Activated CD4-positive, alpha-beta T cell treated with anti-CD3 and anti-CD28 coated beads for 1 hour (primary cell): ENCODE measurements around the gene EHBP1L1.
A peak's percentile ranks its signal among the peaks of the same experiment; 100 is the strongest.

ENCODE experiments used
- DNase-seq: peaks from one replicate; pipeline ENCODE4 v3.0.0-alpha.2; 2020

The EHBP1L1 gene

GRCh38 chr11:65575568-65576231 is at the start of gene EHBP1L1:
TSS of gene EHBP1L1 (plus strand) at chr11:65576053. CDS start at chr11:65576303, 250 bp downstream.
- peak; percentile 68 for DNase-seq

DNA sequence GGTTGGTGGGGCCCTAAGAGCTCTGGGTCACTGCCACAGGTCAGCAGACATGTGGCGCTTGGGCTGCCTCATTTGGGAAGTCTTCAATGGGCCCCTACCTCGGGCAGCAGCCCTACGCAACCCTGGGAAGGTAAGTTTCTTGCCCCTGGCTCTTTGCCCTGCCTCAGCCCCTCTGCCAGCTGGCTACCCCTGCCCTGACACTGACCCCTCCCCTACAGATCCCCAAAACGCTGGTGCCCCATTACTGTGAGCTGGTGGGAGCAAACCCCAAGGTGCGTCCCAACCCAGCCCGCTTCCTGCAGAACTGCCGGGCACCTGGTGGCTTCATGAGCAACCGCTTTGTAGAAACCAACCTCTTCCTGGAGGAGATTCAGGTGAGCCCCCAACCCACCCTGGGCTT is 49.1 kb upstream of the EHBP1L1 start:
- DNase-seq = no peak

DNA sequence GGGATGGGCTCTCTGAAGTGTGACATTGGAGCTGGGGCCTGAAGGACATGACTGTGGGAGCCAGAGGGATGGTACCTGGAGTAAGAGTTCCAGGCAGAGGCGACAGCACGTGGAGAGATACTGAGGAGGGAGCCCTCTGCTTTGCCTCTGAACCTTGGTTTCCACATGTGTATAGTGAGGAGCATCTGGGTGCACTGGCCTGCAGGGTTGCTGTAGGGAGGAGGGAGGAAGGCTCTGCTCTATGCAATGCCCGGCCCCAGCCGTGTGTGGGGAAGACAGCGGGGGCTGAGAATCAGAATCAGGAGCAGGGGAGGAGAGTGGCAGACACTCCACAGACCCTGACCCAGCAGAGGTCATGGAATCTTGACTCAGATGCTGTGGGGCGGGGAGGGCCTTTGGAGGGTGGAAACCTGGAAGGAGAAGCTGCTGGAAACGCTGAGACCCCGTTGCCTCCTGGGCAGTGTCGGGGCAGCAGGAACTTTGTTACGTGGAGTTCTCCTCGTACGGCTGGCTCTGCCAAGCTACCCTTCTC is 47.0 kb upstream of the EHBP1L1 start:
- DNase-seq = no peak

DNA sequence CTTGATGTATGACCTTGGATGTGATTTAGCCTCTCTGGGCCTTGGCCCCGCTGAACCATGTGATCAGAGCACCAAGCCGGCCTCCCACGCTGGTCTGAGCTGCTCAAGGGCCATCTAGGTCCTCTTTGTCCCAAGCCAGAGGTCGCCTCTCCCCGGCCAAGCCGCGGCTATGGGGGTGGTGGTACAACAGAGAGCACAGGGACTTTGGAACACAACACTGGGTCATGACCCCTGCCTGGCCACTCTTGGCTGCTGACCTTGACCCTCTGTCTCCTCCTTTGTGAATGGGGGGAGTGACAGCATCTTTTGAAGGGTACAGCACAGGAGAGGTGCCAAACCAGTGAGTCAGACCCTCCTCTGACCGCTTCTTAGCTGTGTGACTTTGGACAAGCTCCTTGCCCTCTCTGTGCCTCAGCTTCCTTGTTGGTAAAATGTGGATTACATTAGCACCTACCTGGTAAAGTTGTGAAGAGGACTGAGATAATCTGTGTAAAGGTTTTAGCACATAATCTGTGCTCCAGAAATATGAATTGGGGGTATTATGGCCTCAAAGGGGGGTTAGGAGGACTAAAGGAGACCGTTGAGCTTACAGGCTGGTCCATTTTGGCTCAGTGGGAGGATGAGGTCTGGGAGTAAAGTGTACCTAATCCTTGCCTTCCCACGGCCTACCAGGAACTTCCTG is 46.2 kb upstream of the EHBP1L1 start:
- DNase-seq = no peak

GRCh38 chr11:65530157-65530496 is 45.7 kb upstream of the EHBP1L1 start:
- no peak for DNase-seq

DNA sequence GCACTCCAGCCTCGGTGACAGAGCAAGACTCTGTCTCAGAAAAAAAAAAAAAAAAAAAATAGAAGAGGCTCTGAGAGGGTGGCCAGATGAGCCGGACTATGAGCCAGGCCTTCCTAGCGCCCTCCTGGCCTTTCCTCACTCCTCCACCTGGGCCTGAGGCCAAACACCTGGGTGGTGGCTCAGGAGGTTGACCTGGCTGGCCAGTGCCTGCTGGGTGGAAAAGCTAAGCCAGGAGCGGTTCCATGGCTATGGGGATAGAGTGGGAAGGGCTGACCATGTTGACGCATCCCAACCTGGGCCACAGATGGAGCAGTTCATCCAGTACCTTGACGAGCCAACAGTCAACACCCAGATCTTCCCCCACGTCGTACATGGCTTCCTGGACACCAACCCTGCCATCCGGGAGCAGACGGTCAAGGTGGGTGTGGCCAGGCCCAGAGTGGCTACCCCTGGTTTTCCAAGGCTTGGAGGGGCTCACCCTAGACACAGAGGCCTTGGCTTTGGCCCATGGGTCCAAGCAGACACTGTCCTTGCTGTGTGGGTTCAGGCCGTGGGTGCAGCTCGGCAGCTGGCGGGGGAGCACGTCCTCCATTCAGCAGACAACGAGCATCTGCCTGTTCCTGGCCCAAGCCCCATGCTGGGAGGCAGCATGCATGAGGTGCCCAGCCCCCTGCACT is 43.3 kb upstream of the EHBP1L1 start:
- no peak for DNase-seq

DNA sequence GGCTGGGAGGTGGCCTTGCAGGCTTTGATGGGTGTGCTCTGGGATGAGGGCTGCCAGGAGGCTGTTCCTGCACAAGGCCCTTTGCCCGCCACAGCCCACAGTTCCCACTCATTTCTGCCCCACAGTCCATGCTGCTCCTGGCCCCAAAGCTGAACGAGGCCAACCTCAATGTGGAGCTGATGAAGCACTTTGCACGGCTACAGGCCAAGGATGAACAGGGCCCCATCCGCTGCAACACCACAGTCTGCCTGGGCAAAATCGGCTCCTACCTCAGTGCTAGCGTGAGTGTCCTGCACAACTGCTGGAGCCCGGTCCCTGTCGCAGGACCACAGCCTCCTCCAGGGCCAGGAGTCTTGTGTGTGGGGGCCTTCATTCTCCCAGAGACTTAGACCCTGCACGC is 40.8 kb upstream of the EHBP1L1 start:
- DNase-seq = no peak

DNA sequence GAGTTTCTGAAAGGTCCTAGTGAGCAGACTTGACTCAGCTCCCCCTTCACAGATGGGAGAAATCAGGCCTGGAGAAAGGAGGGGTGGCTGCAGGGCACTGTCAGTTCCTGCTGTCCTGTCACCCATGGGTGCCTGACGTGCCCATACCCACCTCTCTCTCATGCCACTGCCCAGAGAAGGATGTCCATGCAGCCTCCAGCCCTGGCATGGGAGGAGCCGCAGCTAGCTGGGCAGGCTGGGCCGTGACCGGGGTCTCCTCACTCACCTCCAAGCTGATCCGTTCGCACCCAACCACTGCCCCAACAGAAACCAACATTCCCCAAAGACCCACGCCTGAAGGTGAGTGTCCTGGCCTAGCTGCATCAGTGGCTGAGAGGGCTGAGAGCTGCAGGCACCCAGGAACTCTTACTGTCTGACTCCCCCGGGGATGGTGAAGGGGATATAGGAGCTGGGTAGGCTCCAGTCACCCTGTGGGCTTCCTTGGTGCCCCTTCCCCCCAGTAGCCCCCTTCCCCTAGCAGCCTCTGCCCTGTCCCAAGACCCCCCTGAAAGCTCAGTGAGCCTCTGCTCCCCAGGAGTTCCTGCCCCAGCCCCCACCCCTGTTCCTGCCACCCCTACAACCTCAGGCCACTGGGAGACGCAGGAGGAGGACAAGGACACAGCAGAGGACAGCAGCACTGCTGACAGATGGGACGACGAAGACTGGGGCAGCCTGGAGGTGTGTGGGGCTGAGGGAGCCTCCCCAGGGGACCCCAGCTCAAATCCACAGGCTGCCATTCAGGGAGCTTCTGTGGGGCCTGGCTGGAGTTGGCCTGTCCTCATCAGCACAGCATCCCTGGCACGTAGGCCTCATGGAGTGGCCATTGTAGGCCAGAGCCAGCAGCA is 39.2 kb upstream of the EHBP1L1 start:
- DNase-seq = no peak

- no peak for DNase-seq
Observed at GRCh38 chr11:65537296-65537597, 38.6 kb upstream of the EHBP1L1 start.

DNA sequence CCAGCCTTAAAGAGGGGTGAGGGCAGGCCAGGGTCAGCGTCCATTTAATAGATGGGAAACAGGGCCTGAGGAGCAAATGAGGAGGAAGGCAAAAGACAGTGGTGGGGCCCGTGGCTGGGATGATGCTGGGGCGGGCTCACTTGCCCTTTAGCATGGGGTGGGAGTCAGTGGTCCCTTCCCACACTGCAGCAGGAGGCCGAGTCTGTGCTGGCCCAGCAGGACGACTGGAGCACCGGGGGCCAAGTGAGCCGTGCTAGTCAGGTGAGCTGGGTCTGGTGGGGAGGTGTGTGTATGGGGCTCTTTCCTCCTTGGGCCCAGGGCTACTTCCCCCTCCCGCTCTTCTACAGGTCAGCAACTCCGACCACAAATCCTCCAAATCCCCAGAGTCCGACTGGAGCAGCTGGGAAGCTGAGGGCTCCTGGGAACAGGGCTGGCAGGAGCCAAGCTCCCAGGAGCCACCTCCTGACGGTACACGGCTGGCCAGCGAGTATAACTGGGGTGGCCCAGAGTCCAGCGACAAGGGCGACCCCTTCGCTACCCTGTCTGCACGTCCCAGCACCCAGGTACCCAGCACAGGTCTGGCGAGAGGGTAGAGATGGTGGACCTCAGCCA is 38.1 kb upstream of the EHBP1L1 start:
- no peak for DNase-seq

DNA sequence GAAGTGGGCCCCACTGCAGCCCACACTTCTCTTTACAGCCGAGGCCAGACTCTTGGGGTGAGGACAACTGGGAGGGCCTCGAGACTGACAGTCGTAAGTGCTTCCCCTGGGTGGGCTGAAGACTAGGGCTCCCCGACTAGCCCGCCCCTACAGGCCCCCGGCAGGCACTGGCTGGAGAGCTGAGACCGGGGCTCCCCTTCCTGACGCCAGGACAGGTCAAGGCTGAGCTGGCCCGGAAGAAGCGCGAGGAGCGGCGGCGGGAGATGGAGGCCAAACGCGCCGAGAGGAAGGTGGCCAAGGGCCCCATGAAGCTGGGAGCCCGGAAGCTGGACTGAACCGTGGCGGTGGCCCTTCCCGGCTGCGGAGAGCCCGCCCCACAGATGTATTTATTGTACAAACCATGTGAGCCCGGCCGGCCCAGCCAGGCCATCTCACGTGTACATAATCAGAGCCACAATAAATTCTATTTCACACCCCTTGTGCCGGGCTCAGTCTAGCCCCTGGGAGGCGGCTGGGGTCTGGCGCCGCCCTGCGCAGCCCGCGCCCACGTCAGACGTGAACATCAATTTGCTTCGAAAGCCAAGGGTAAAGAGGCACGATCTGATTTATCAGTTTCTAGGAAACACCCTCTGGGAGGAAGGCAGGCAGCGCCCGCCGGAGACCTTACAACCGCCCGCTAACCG is 37.5 kb upstream of the EHBP1L1 start:
- DNase-seq = no peak

GRCh38 chr11:65538915-65539743 is 36.7 kb upstream of the EHBP1L1 start:
- DNase-seq = no peak

- DNase-seq = no peak
Observed at GRCh38 chr11:65539744-65540289, 36.0 kb upstream of the EHBP1L1 start.

GRCh38 chr11:65540290-65541092 is 35.4 kb upstream of the EHBP1L1 start:
- DNase-seq = peak; percentile 77

DNA sequence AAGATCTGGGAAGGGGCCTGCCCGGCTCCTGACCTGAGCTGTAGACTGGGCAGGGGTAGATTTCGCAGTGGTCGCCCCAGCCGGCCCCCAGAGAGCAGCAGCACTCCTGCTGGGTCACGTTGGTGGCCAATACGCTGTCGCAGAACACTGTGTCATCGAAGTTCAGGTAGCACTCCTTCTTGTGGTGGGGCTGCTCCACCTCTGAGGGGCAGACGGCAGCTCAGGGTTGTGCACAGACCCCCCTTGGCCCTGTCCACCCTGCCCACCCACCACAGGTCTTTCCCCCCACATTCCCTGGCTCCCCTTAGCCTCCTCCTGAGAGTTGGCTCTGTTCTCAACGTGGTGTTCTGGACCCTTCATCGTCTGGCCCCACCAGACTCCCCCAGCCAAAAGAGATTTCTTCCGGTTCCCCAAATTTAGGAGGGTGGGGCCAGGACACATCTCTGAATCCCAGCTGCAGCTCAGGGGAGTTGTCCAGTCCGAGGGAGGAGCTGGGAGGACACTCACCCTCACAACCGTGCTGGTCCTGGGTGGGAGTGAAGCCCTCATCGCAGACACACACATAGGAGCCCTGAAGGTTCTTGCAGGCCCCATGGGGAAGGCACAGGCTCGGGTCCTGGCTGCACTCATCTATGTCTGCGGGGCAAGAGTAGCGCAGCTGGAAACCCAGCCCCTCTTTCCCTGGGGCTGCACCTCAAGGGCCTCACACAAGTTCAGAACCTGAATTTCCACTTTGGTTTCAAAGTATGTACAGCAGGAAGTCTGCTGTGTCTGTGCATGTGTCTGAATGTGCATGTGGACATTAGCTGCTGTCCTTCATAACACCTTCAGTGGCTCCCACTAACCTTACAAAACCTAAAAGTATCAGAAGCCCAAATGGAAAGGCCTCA is 34.5 kb upstream of the EHBP1L1 start:
- no peak for DNase-seq

DNA sequence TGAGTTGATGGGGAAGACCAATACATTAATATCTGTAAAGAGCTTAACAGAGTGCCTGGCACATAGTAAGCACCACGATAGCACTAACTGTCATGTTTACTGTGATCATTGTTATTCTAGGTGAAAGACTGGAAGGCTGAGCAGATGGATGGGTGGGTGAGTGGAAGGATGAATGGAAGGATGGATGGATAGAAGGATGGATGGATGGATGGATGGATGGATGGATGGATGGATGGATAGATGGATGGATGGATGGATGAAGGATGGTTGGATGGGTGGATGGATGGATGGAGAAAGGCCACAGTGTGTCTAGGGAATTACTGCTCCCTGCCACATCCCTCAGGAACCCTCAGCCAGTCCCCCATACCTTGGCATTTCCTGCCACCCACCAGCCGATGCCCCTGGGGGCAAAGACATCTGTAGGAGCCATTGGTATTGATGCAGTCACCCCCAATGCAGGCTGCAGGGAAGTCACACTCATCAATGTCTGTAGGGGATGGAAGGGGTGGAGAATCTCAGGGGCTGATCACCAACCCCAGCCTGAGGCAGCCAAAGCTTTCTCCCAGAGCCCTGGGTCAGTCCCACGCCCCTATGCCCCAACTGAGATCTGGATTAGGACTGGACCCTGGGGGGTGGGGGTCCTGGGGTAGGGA is 33.0 kb upstream of the EHBP1L1 start:
- no peak for DNase-seq

DNA sequence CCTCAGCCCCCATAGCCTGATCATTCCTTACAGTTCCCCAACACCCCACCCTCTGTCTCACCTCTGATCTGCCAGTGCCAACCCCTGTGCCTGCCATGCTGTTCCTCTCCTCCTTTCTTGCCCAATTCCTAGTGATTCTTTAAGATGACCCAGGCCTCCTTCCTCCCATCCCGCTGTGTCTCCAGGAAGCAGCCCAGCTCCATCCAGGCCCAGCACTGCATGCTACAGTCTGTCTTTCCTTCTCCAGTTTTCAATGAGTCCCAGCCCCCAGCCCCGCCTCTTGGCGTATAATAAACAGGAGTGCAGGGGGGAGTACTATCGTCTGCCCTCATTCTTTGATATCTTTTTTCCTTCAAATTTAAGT is 30.0 kb upstream of the EHBP1L1 start:
- no peak for DNase-seq

DNA sequence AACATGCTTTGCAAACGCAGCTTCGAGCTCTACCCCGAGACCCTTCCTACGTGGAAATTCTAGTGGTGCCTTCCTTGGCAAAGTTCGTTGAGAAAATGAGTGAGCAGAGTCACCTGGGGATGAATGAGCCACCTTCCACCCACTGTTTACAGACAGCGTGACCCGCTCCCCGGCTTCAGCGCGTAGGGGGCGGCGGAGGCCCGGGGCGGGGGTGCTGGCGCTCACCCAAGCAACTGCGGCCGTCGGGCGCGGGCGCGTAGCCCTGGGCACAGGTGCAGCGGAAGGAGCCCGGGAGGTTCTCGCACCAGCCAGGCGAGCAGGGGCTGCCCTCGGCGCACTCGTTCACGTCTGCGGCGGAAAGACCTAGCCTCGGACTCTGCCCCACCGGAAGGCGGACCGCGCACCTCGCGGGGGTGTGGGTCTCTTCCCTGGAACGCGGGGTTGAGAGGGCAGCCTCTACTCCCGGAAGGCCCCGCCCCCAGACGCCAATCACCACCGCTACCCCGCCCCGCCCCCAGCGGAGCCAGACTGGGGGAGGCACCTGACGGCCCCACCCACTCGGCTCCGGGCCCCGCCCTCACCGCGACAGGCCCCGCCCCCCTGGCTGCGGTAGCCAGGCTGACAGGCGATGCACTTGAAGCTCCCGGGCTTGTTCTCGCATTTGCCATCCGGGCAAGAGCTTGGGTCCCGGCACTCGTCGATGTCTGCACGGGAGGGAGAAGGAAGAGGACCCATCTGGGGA is 29.5 kb upstream of the EHBP1L1 start:
- peak; percentile 97 for DNase-seq
